A673 (cell line): Measurements from ENCODE around the gene CEACAM6. TPM values are rescaled to one million over a fixed set of nuclear protein-coding genes. Genes with fewer than 3 reads are reported as not detected.
A peak's percentile ranks its signal among the peaks of the same experiment; 100 is the strongest.
"Not testable (repeated sequence)": the region's sequence is repeated elsewhere in the genome, so short reads cannot be mapped to it uniquely, and the experiment has no call there.

Source experiments
- BruUV-seq: library from RNA; stranded (reverse); fragments of 400-500 nt; replicated peaks from 2 replicates; lab custom pipeline; 2021; lab: Mats Ljungman, UMichigan
- CTCF ChIA-PET: fragments of 300-600 bp; sonication (Branson Sonifier 250); formaldehyde crosslinking; loops from one replicate; lab custom pipeline; 2022; ENCODE audit warnings: antibody characterized with exemption; lab: Charles Lee
- POLR2A ChIA-PET: fragments of 300-600 bp; sonication (Branson Sonifier 250); formaldehyde crosslinking; loops from one replicate; lab custom pipeline; 2022; ENCODE audit warnings: antibody characterized with exemption; ENCODE audit not compliant: low non-redundant PET; lab: Charles Lee
- DNase-seq: peaks from one replicate; pipeline ENCODE4 v3.0.0-alpha.2; 2015; ENCODE audit warnings: low spot score
- H3K27ac ChIP-seq: fragments of 200-600 bp; sonication (generic); 2 replicates; pipeline ENCODE4 v1.5.1; 2016; ENCODE audit warnings: mixed run types, low read depth, mild to moderate bottlenecking, mixed read lengths, antibody characterized with exemption, low read length; ENCODE audit not compliant: poor library complexity, severe bottlenecking
- H3K27me3 ChIP-seq: fragments of 200-600 bp; sonication (generic); replicated peaks from 2 replicates; pipeline ENCODE4 v1.6.1; 2017; ENCODE audit warnings: mixed run types, low read depth, mild to moderate bottlenecking, mixed read lengths, antibody characterized with exemption, low read length; ENCODE audit not compliant: insufficient read depth, poor library complexity
- H3K36me3 ChIP-seq: fragments of 200-600 bp; sonication (generic); 2 replicates; pipeline ENCODE4 v1.6.1; 2016; ENCODE audit warnings: mixed run types, mild to moderate bottlenecking, mixed read lengths, antibody characterized with exemption, low read length; ENCODE audit not compliant: insufficient read depth, poor library complexity, severe bottlenecking
- H3K4me1 ChIP-seq: fragments of 200-600 bp; sonication (generic); 2 replicates; pipeline ENCODE4 v1.6.1; 2017; ENCODE audit warnings: mixed run types, mild to moderate bottlenecking, mixed read lengths, antibody characterized with exemption, low read length; ENCODE audit not compliant: insufficient read depth, poor library complexity, severe bottlenecking
- H3K4me3 ChIP-seq: fragments of 200-600 bp; sonication (generic); 2 replicates; pipeline ENCODE4 v1.5.1; 2016; ENCODE audit warnings: low read depth, mixed run types, mild to moderate bottlenecking, mixed read lengths, low read length; ENCODE audit not compliant: poor library complexity, severe bottlenecking
- H3K9me3 ChIP-seq: fragments of 200-600 bp; sonication (generic); 2 replicates; pipeline ENCODE4 v1.6.1; 2016; ENCODE audit warnings: mixed run types, low read depth, mild to moderate bottlenecking, mixed read lengths, antibody characterized with exemption, low read length; ENCODE audit not compliant: poor library complexity, severe bottlenecking
- CTCF ChIP-seq: fragments of 300-800, 200-600 bp; sonication (generic); conservative IDR thresholded peaks from 2 replicates; pipeline ENCODE4 v1.5.1; 2017; ENCODE audit warnings: low read depth, mild to moderate bottlenecking, antibody characterized with exemption, low read length, moderate library complexity, mixed read lengths
- EZH2 ChIP-seq: fragments of 200-600 bp; sonication (generic); IDR thresholded peaks from 2 replicates; pipeline ENCODE4 v1.6.1; 2017; ENCODE audit warnings: borderline replicate concordance, low read depth, mild to moderate bottlenecking, mixed read lengths, antibody characterized with exemption, low read length; ENCODE audit not compliant: poor library complexity, severe bottlenecking
- intact Hi-C: fragments of 100-400 bp; cut with micrococcal nuclease; formaldehyde crosslinking; loops from one replicate; pipeline ENCODE4 v1.10.0; 2022; ENCODE audit not compliant: unreplicated experiment
- total RNA-seq: library from RNA; stranded (reverse); gene quantifications from 2 replicates; pipeline ENCODE4 v1.2.3, GENCODE V29; 2021

CEACAM6 gene
- total RNA-seq, 1 experiment from 2014 or later = 2.4 TPM

- Histone ChIP-seq H3K9me3 (no peaks in the 10 kb centered on the region), H3K4me1 (peaks cover 19% of the 10 kb centered on the region), H3K27me3 (no peaks in the 10 kb centered on the region), H3K4me3 (no peak overlapping the region), H3K36me3 (no peaks in the 10 kb centered on the region), H3K27ac (peak overlapping the region; percentile 68)
- POLR2A ChIA-PET = interaction anchor here (0.6 kb wide), 1 partner anchor 9 kb away, joined by 6 read pairs; no protein-coding TSS in a partner anchor
- intact Hi-C loops = loop anchor here (1.0 to 2.0 kb wide), 2 partner anchors 31 to 67 kb away; no protein-coding TSS in a partner anchor
- BruUV-seq = no TSS peak
- CTCF ChIA-PET = interaction anchor here (0.6 to 1.7 kb wide), 16 partner anchors 9 to 304 kb away, joined by 3 to 11 read pairs (median 4); no protein-coding TSS in a partner anchor
- TF ChIP-seq EZH2 = no peak
- peak; percentile 87 for TF ChIP-seq CTCF
- DNase-seq = peak; percentile 85
Observed at GRCh38 chr19:41753936-41754529, 1.3 kb upstream of the CEACAM6 start.

DNA sequence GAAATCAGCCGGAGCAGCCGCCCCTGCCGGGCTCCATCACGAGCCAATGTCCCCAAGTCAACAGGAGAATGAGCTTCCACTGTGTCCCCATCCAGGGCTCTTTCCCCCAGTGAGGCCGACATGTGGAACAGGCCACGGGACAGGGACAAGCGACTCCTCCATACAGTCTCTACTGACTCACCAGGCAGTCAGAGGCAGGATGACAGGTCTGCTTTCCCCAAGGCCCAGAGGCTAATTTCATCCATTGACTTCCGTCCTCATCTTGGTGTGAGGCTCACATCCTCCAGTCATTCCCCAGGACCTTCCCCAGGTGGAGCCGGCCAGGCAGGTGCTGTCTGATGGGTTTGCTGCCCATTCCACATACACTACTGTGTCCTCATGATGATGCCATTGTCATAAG, 3.5 kb downstream of the CEACAM6 start:
- Histone ChIP-seq H3K36me3 (no peaks in the 10 kb centered on the region), H3K9me3 (no peaks in the 10 kb centered on the region), H3K4me3 (no peak overlapping the region), H3K27ac (no peak overlapping the region), H3K27me3 (no peaks in the 10 kb centered on the region), H3K4me1 (peaks cover 5% of the 10 kb centered on the region)
- no peak for TF ChIP-seq EZH2
- DNase-seq = no peak
- intact Hi-C loops = no loop called here
- CTCF ChIA-PET = no interaction called here
- BruUV-seq = no TSS peak
- POLR2A ChIA-PET = no interaction called here

DNA sequence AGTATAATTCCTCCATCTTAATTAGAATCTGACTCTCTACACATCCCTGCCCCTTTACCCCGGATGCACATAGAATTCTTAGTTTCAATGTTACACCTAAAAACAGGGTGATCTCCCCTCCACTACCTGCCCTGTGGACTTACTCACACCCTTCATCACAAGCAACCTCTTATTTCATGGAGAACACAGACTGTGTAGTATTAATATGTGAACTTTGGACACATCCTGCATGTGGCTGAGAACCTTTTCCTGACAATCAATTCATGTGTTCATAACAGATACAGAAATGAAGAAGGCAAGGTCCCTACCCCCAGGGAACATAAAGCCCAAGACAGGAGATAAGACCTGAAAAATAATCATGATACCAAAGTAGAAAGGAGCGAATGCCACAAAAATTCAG, 11.8 kb downstream of the CEACAM6 start:
- intact Hi-C loops = no loop called here
- Histone ChIP-seq H3K36me3 (no peaks in the 10 kb centered on the region), H3K9me3 (no peaks in the 10 kb centered on the region), H3K27ac (no peak overlapping the region), H3K27me3 (no peaks in the 10 kb centered on the region), H3K4me3 (no peak overlapping the region), H3K4me1 (no peaks in the 10 kb centered on the region)
- no peak for DNase-seq
- BruUV-seq = no TSS peak
- TF ChIP-seq CTCF (no peak), EZH2 (no peak)
- POLR2A ChIA-PET = interaction anchor here (0.6 kb wide), 1 partner anchor 8 kb away, joined by 5 read pairs; no protein-coding TSS in a partner anchor
- CTCF ChIA-PET = interaction anchor here (1.0 kb wide), 1 partner anchor 14 kb away, joined by 3 read pairs; no protein-coding TSS in a partner anchor

- H3K36me3 ChIP-seq, DNase-seq, H3K27me3 ChIP-seq, H3K4me3 ChIP-seq, H3K4me1 ChIP-seq, intact Hi-C loops, BruUV-seq, POLR2A ChIA-PET, H3K27ac ChIP-seq, CTCF ChIA-PET, H3K9me3 ChIP-seq: not testable (repeated sequence)
Observed at GRCh38 chr19:41768105-41768504, 12.8 kb downstream of the CEACAM6 start.
